ENCODE results near the gene METTL3.
A peak's percentile ranks its signal among the peaks of the same experiment; 100 is the strongest.
"Not testable (repeated sequence)": the region's sequence is repeated elsewhere in the genome, so short reads cannot be mapped to it uniquely, and the experiment has no call there.

Gene METTL3

GRCh38 chr14:21510735-21511657 lies at the start of gene METTL3:
Gene METTL3 (minus strand): TSS chr14:21511340. CDS start chr14:21511223, 117 bp downstream.
- H3K27ac Mint-ChIP-seq: peak within 1 kb of the TSS; percentile 95

GRCh38 chr14:21558703-21559170 lies 47.6 kb upstream of the METTL3 start:
- no peak overlapping the region for H3K4me3 Mint-ChIP-seq
- no peaks in the 10 kb centered on the region for H3K36me3 Mint-ChIP-seq (ENCODE audit: low read depth)
- H3K27ac Mint-ChIP-seq: no peak overlapping the region
- peaks cover 5% of the 10 kb centered on the region for H3K4me1 Mint-ChIP-seq (ENCODE audit: low read depth)
- H3K27me3 Mint-ChIP-seq: peaks cover 3% of the 10 kb centered on the region
- H3K9me3 Mint-ChIP-seq: no peaks in the 10 kb centered on the region
- intact Hi-C loops (cut with micrococcal nuclease): no loop called here

More at GRCh38 chr14:21510735-21511657, at the start of gene METTL3:
- Mint-ChIP-seq H3K4me1 (ENCODE audit: low read depth) (peaks cover 18% of the 10 kb centered on the region), H3K36me3 (ENCODE audit: low read depth) (peaks cover 38% of the 10 kb centered on the region), H3K27me3 (peaks cover 13% of the 10 kb centered on the region), H3K4me3 (peak within 1 kb of the TSS; percentile 87), H3K9me3 (no peaks in the 10 kb centered on the region)
- intact Hi-C loops (cut with micrococcal nuclease): loop anchor here (1.0 kb wide), 2 partner anchors 34 to 74 kb away; partner anchors contain the start of gene TOX4

GRCh38 chr14:21557084-21557901 lies 46.2 kb upstream of the METTL3 start:
- Mint-ChIP-seq H3K27me3 (no peaks in the 10 kb centered on the region), H3K27ac (no peak overlapping the region), H3K4me1 (ENCODE audit: low read depth) (peaks cover 5% of the 10 kb centered on the region)

GRCh38 chr14:21556378-21557083 lies 45.4 kb upstream of the METTL3 start:
- H3K27me3 Mint-ChIP-seq: no peaks in the 10 kb centered on the region
- H3K36me3 Mint-ChIP-seq (ENCODE audit: low read depth): no peaks in the 10 kb centered on the region
- intact Hi-C loops (cut with micrococcal nuclease): loop anchor here (1.0 kb wide), 1 partner anchor 58 kb away; no protein-coding TSS in a partner anchor
- H3K27ac Mint-ChIP-seq: no peak overlapping the region
- H3K4me3 Mint-ChIP-seq: no peak overlapping the region
- no peaks in the 10 kb centered on the region for H3K9me3 Mint-ChIP-seq
- peaks cover 5% of the 10 kb centered on the region for H3K4me1 Mint-ChIP-seq (ENCODE audit: low read depth)

More at GRCh38 chr14:21557084-21557901, 46.2 kb upstream of the METTL3 start:
- no peaks in the 10 kb centered on the region for H3K9me3 Mint-ChIP-seq
- no peaks in the 10 kb centered on the region for H3K36me3 Mint-ChIP-seq (ENCODE audit: low read depth)
- H3K4me3 Mint-ChIP-seq: peak overlapping the region; percentile 30
- intact Hi-C loops (cut with micrococcal nuclease): loop anchor here (1.0 kb wide), 1 partner anchor 59 kb away; no protein-coding TSS in a partner anchor

- Mint-ChIP-seq H3K9me3 (no peaks in the 10 kb centered on the region), H3K36me3 (ENCODE audit: low read depth) (no peaks in the 10 kb centered on the region), H3K4me3 (no peak overlapping the region), H3K27me3 (peaks cover 5% of the 10 kb centered on the region), H3K4me1 (ENCODE audit: low read depth) (peaks cover 5% of the 10 kb centered on the region), H3K27ac (no peak overlapping the region)
- intact Hi-C loops (cut with micrococcal nuclease): no loop called here
These were observed 42.1 kb upstream of the METTL3 start for GRCh38 chr14:21553266-21553665.

- H3K4me3 Mint-ChIP-seq; H3K9me3 Mint-ChIP-seq; H3K4me1 Mint-ChIP-seq (ENCODE audit: low read depth); H3K27ac Mint-ChIP-seq; H3K36me3 Mint-ChIP-seq (ENCODE audit: low read depth); H3K27me3 Mint-ChIP-seq; intact Hi-C loops (cut with micrococcal nuclease): not testable (repeated sequence)
These were observed 33.4 kb upstream of the METTL3 start for GRCh38 chr14:21544588-21544987.

GRCh38 chr14:21543963-21544362 lies 32.8 kb upstream of the METTL3 start:
- peaks cover 14% of the 10 kb centered on the region for H3K27me3 Mint-ChIP-seq
- intact Hi-C loops (cut with micrococcal nuclease): no loop called here

GRCh38 chr14:21543521-21543960 lies 32.4 kb upstream of the METTL3 start:
- Mint-ChIP-seq H3K4me1 (ENCODE audit: low read depth) (peaks cover 6% of the 10 kb centered on the region), H3K9me3 (no peaks in the 10 kb centered on the region)

More at GRCh38 chr14:21543963-21544362, 32.8 kb upstream of the METTL3 start:
- Mint-ChIP-seq H3K4me3 (no peak overlapping the region), H3K9me3 (no peaks in the 10 kb centered on the region), H3K27ac (no peak overlapping the region), H3K4me1 (ENCODE audit: low read depth) (peaks cover 6% of the 10 kb centered on the region), H3K36me3 (ENCODE audit: low read depth) (no peaks in the 10 kb centered on the region)

GRCh38 chr14:21541413-21542074 lies 30.4 kb upstream of the METTL3 start:
- intact Hi-C loops (cut with micrococcal nuclease): no loop called here
- H3K4me3 Mint-ChIP-seq: no peak overlapping the region
- peaks cover 35% of the 10 kb centered on the region for H3K27me3 Mint-ChIP-seq
- no peaks in the 10 kb centered on the region for H3K9me3 Mint-ChIP-seq
- no peak overlapping the region for H3K27ac Mint-ChIP-seq
- peaks cover 12% of the 10 kb centered on the region for H3K4me1 Mint-ChIP-seq (ENCODE audit: low read depth)
- H3K36me3 Mint-ChIP-seq (ENCODE audit: low read depth): no peaks in the 10 kb centered on the region

More at GRCh38 chr14:21543521-21543960, 32.4 kb upstream of the METTL3 start:
- no peak overlapping the region for H3K4me3 Mint-ChIP-seq
- H3K27me3 Mint-ChIP-seq: peaks cover 18% of the 10 kb centered on the region
- intact Hi-C loops (cut with micrococcal nuclease): no loop called here
- H3K27ac Mint-ChIP-seq: no peak overlapping the region
- H3K36me3 Mint-ChIP-seq (ENCODE audit: low read depth): no peaks in the 10 kb centered on the region

GRCh38 chr14:21539189-21539940 lies 28.2 kb upstream of the METTL3 start:
- no peak overlapping the region for H3K4me3 Mint-ChIP-seq
- peaks cover 56% of the 10 kb centered on the region for H3K27me3 Mint-ChIP-seq
- H3K27ac Mint-ChIP-seq: no peak overlapping the region
- intact Hi-C loops (cut with micrococcal nuclease): no loop called here
- peaks cover 12% of the 10 kb centered on the region for H3K4me1 Mint-ChIP-seq (ENCODE audit: low read depth)
- H3K36me3 Mint-ChIP-seq (ENCODE audit: low read depth): no peaks in the 10 kb centered on the region
- H3K9me3 Mint-ChIP-seq: no peaks in the 10 kb centered on the region

- Mint-ChIP-seq H3K36me3 (ENCODE audit: low read depth) (no peaks in the 10 kb centered on the region), H3K27me3 (peaks cover 58% of the 10 kb centered on the region), H3K4me1 (ENCODE audit: low read depth) (peaks cover 6% of the 10 kb centered on the region), H3K27ac (no peak overlapping the region), H3K4me3 (no peak overlapping the region), H3K9me3 (no peaks in the 10 kb centered on the region)
- intact Hi-C loops (cut with micrococcal nuclease): no loop called here
These were observed 25.9 kb upstream of the METTL3 start for GRCh38 chr14:21537090-21537424.

GRCh38 chr14:21536418-21537089 lies 25.4 kb upstream of the METTL3 start:
- no peak overlapping the region for H3K27ac Mint-ChIP-seq
- peaks cover 6% of the 10 kb centered on the region for H3K4me1 Mint-ChIP-seq (ENCODE audit: low read depth)
- H3K9me3 Mint-ChIP-seq: no peaks in the 10 kb centered on the region
- H3K27me3 Mint-ChIP-seq: peaks cover 60% of the 10 kb centered on the region
- intact Hi-C loops (cut with micrococcal nuclease): no loop called here
- H3K4me3 Mint-ChIP-seq: no peak overlapping the region
- no peaks in the 10 kb centered on the region for H3K36me3 Mint-ChIP-seq (ENCODE audit: low read depth)
